Ascending aorta (tissue), 2 donors: ENCODE measurements around the gene CRYGD. TPM values are rescaled to one million over a fixed set of nuclear protein-coding genes. Genes with fewer than 3 reads are reported as not detected.

Source experiments
- DNase-seq, 2 donors: peaks; one replicate each; pipeline ENCODE4 v3.0.0-alpha.2; 2019; ENCODE audit warnings: low spot score in 2 of 2
- H3K27ac ChIP-seq, 2 donors: fragments of 200-600 bp; sonication (generic); one replicate each; pipeline ENCODE4 v1.5.1; 2016 to 2017; ENCODE audit warnings: mild to moderate bottlenecking in 1 of 2
- H3K27me3 ChIP-seq: fragments of 200-600 bp; sonication (generic); one replicate; pipeline ENCODE4 v1.5.1; 2017
- H3K36me3 ChIP-seq, 2 donors: fragments of 200-600 bp; sonication (generic); one replicate each; pipeline ENCODE4 v1.5.1; 2016
- H3K4me1 ChIP-seq, 2 donors: fragments of 200-600 bp; sonication (generic); one replicate each; pipeline ENCODE4 v1.5.1; 2016 to 2017; ENCODE audit warnings: mild to moderate bottlenecking in 1 of 2
- H3K4me3 ChIP-seq, 2 donors: fragments of 200-600 bp; sonication (generic); one replicate each; pipeline ENCODE4 v1.5.1; 2016 to 2017; ENCODE audit warnings: mild to moderate bottlenecking in 1 of 2
- H3K9me3 ChIP-seq, 2 donors: fragments of 200-600 bp; sonication (generic); one replicate each; pipeline ENCODE4 v1.5.1; 2016
- CTCF ChIP-seq, 3 experiments: fragments of 200-600 bp in 2 of 3; fragments of 450-650 bp in 1 of 3; sonication (generic) in 2 of 3; IDR thresholded peaks; one replicate each; pipeline ENCODE4 v1.5.1; 2016 to 2019; ENCODE audit warnings: antibody characterized with exemption in 3 of 3, mild to moderate bottlenecking in 1 of 3, moderate library complexity in 1 of 3
- intact Hi-C: fragments of 100-400 bp; cut with DNase I; formaldehyde crosslinking; loops from one replicate; pipeline ENCODE4 v1.15.1; 2023
- total RNA-seq: library from RNA; depleted of rRNA; stranded (reverse); fragments of >200 nt; gene quantifications from one replicate; pipeline ENCODE4 v1.1.0, GENCODE V29; 2016

Gene CRYGD
- total RNA-seq, 1 donor from 2014 or later: not detected

DNA sequence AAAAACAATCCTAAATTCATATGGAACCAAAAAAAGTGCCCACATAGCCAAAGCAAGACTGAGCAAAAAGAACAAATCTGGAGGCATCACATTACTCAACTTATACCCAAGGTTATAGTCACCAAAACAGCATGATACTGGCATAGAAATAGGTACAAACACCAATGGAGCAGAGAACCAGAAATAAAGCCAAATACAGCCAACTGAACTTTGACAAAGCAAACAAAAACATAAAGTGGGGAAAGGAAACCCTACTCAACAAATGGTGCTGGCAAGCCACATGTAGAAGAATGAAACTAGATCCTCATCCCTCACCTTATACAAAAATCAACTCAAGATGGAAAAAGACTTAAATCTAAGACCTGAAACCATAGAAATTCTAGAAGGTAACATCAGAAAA is 40.5 kb downstream of the CRYGD start:
- no peak overlapping the region for H3K27ac ChIP-seq
- no peak overlapping the region for H3K4me3 ChIP-seq
- no peak for TF ChIP-seq CTCF (IDR thresholded peaks at IDR 0.05)
- peaks cover 0 to 5% of the 10 kb centered on the region in 2 donors for H3K9me3 ChIP-seq
- H3K36me3 ChIP-seq: no peaks in the 10 kb centered on the region
- DNase-seq: no peak
- no peaks in the 10 kb centered on the region for H3K4me1 ChIP-seq
- intact Hi-C loops: no loop called here
- no peaks in the 10 kb centered on the region for H3K27me3 ChIP-seq

GRCh38 chr2:208077276-208077675 is 47.0 kb downstream of the CRYGD start:
- Histone ChIP-seq H3K4me3 (no peak overlapping the region), H3K9me3 (peaks cover 0 to 5% of the 10 kb centered on the region in 2 donors), H3K27me3 (no peaks in the 10 kb centered on the region), H3K4me1 (no peaks in the 10 kb centered on the region), H3K27ac (no peak overlapping the region), H3K36me3 (no peaks in the 10 kb centered on the region)
- intact Hi-C loops: no loop called here
- TF ChIP-seq CTCF (IDR thresholded peaks at IDR 0.05): no peak
- DNase-seq: no peak

- DNase-seq: no peak
- no peak for TF ChIP-seq CTCF (IDR thresholded peaks at IDR 0.05)
Observed at GRCh38 chr2:208074610-208075356, 49.5 kb downstream of the CRYGD start.

GRCh38 chr2:208072250-208072892 is 52.0 kb downstream of the CRYGD start:
- DNase-seq: peak in 1 of 2 donors; percentile 78
- no peak overlapping the region for H3K4me3 ChIP-seq
- H3K36me3 ChIP-seq: no peaks in the 10 kb centered on the region
- intact Hi-C loops: loop anchor here (2.0 to 5.0 kb wide), 3 partner anchors 328 to 1380 kb away; no protein-coding TSS in a partner anchor
- no peaks in the 10 kb centered on the region for H3K4me1 ChIP-seq
- no peaks in the 10 kb centered on the region for H3K9me3 ChIP-seq
- H3K27me3 ChIP-seq: no peaks in the 10 kb centered on the region
- TF ChIP-seq CTCF (IDR thresholded peaks at IDR 0.05): peak; percentile 63 to 74 (median 70)
- H3K27ac ChIP-seq: no peak overlapping the region

More at GRCh38 chr2:208074610-208075356, 49.5 kb downstream of the CRYGD start:
- H3K4me1 ChIP-seq: no peaks in the 10 kb centered on the region
- H3K4me3 ChIP-seq: no peak overlapping the region
- peaks cover 0 to 4% of the 10 kb centered on the region in 2 donors for H3K9me3 ChIP-seq
- H3K27ac ChIP-seq: no peak overlapping the region
- intact Hi-C loops: loop anchor here (5.0 kb wide), 1 partner anchor 1382 kb away; no protein-coding TSS in a partner anchor
- no peaks in the 10 kb centered on the region for H3K27me3 ChIP-seq
- H3K36me3 ChIP-seq: no peaks in the 10 kb centered on the region

Other genes with a start within 250 kb of the CRYGD start
- gene PLEKHM3, start 99.0 kb downstream of the CRYGD start, total RNA-seq: 18.3 TPM
- gene CRYGC, start 5.3 kb upstream of the CRYGD start, total RNA-seq: not detected
- not detected for gene CRYGB, start 21.6 kb upstream of the CRYGD start, total RNA-seq
- gene CRYGA, start 39.1 kb upstream of the CRYGD start, total RNA-seq: not detected
- not detected for gene C2orf80, start 65.5 kb upstream of the CRYGD start, total RNA-seq
- 25.9 TPM for gene IDH1, start 130.5 kb upstream of the CRYGD start, total RNA-seq
- 12.0 TPM for gene PIKFYVE, start 141.7 kb upstream of the CRYGD start, total RNA-seq